A549 (cell line): ENCODE measurements around the gene ITGB2. TPM values are rescaled to one million over a fixed set of nuclear protein-coding genes. Genes with fewer than 3 reads are reported as not detected.

Experiments used
- ATAC-seq, 2 experiments: fragments of 200-7000 bp in 1 of 2; fragments of >200 bp in 1 of 2; cut with Nextera tagmentation in 1 of 2; cut with Tn5 transposase in 1 of 2; 3 replicates each; pipeline versions ENCODE4 v1.8.0 to v1.9.1; 2018 to 2020; ENCODE audit warnings: mild to moderate bottlenecking in 1 of 2, moderate library complexity in 1 of 2
- CTCF ChIA-PET: fragments of 300-600 bp; sonication (Branson Sonifier 250); formaldehyde crosslinking; extraction: SDS; loops from one replicate; lab custom pipeline; 2021; ENCODE audit warnings: antibody characterized with exemption, inconsistent platforms; lab: Yijun Ruan, JAX
- POLR2A ChIA-PET: fragments of 350-600 bp; formaldehyde crosslinking; extraction: SDS; loops from one replicate; lab custom pipeline; 2021; ENCODE audit warnings: antibody characterized with exemption, inconsistent platforms; lab: Yijun Ruan, JAX
- DNase-seq, 2 experiments: peaks; one replicate each; pipeline versions ENCODE4 v3.0.0 to v3.0.0-alpha.2; 2011 to 2016; ENCODE audit warnings: low read depth in 1 of 2, low spot score in 1 of 2
- FAIRE-seq: peaks from 2 replicates; lab custom pipeline; 2011; peaks lifted over from hg19 to GRCh38; lab: Jason Lieb, UNC
- H3K27ac ChIP-seq, 2 experiments: fragments of >200 bp; sonication (Bioruptor Twin); formaldehyde crosslinking; 3 replicates each; pipeline ENCODE4 v1.5.1; 2016 to 2017
- H3K4me1 ChIP-seq: fragments of >200 bp; sonication (Bioruptor Twin); formaldehyde crosslinking; 3 replicates; pipeline ENCODE4 v1.6.1; 2016
- H3K4me2 ChIP-seq: fragments of >200 bp; sonication (Bioruptor Twin); formaldehyde crosslinking; 3 replicates; pipeline ENCODE4 v1.6.1; 2016
- H3K4me3 ChIP-seq: fragments of >200 bp; sonication (Bioruptor Twin); formaldehyde crosslinking; 3 replicates; pipeline ENCODE4 v1.5.1; 2016
- H3K9me3 ChIP-seq: fragments of >200 bp; sonication (Bioruptor Twin); formaldehyde crosslinking; 3 replicates; pipeline ENCODE4 v1.6.1; 2016
- CBX2 ChIP-seq: fragments of 200-600 bp; sonication (generic); IDR thresholded peaks from 2 replicates; pipeline ENCODE4 v1.6.1; 2016; ENCODE audit warnings: low read depth, mild to moderate bottlenecking, borderline replicate concordance
- CBX8 ChIP-seq: fragments of 200-600 bp; sonication (generic); IDR thresholded peaks from 2 replicates; pipeline ENCODE4 v1.6.1; 2016
- CEBPB ChIP-seq, 2 experiments: fragments of >200 bp in 1 of 2; sonication (Bioruptor Twin) in 1 of 2; formaldehyde crosslinking in 1 of 2; IDR thresholded peaks; 2 replicates each; pipeline ENCODE4 v1.6.1; 2012 to 2016
- EHMT2 ChIP-seq: fragments of 200-600 bp; sonication (generic); IDR thresholded peaks from 2 replicates; pipeline ENCODE4 v1.6.1; 2016; ENCODE audit warnings: antibody characterized with exemption, low read depth, mild to moderate bottlenecking, moderate library complexity
- FOSB ChIP-seq: fragments of 250-450 bp; sonication (Bioruptor Pico); IDR thresholded peaks from 2 replicates; pipeline ENCODE4 v1.5.0; 2020; ENCODE audit warnings: mild to moderate bottlenecking, moderate library complexity
- FOSL2 ChIP-seq, 2 experiments: fragments of 450-650 bp in 1 of 2; fragments of >200 bp in 1 of 2; sonication (Bioruptor Twin) in 1 of 2; formaldehyde crosslinking; IDR thresholded peaks; 2 replicates each; pipeline versions ENCODE4 v1.5.0 to v1.6.1; 2016 to 2020; ENCODE audit warnings: mild to moderate bottlenecking in 1 of 2, moderate library complexity in 1 of 2
- HEYL ChIP-seq: fragments of 250-450 bp; sonication (Bioruptor Pico); IDR thresholded peaks from 2 replicates; pipeline ENCODE4 v1.8.0; 2021; ENCODE audit warnings: mild to moderate bottlenecking, moderate library complexity
- HOXB5 ChIP-seq: fragments of 250-450 bp; sonication (Bioruptor Pico); IDR thresholded peaks from 2 replicates; pipeline ENCODE4 v1.5.0; 2020; ENCODE audit warnings: mild to moderate bottlenecking, moderate library complexity
- KDM1A ChIP-seq: fragments of 200-600 bp; sonication (generic); IDR thresholded peaks from 2 replicates; pipeline ENCODE4 v1.6.1; 2016; ENCODE audit warnings: low read depth, mild to moderate bottlenecking
- NFE2L2 ChIP-seq: fragments of 150-350 bp; conservative IDR thresholded peaks from 2 replicates; pipeline ENCODE4 v1.6.1; 2014; ENCODE audit warnings: low read length
- NR3C1 ChIP-seq: fragments of >200 bp; sonication (Bioruptor Twin); formaldehyde crosslinking; IDR thresholded peaks from 3 replicates; pipeline ENCODE4 v1.6.1; 2017
- POLR2A ChIP-seq: IDR thresholded peaks from 2 replicates; pipeline ENCODE4 v1.6.1; 2012; ENCODE audit warnings: mild to moderate bottlenecking, low read length
- RARB ChIP-seq: fragments of 250-450 bp; sonication (Bioruptor Pico); IDR thresholded peaks from 2 replicates; pipeline ENCODE4 v1.8.0; 2021; ENCODE audit warnings: mild to moderate bottlenecking, moderate library complexity
- RFX5 ChIP-seq: fragments of 450-650 bp; IDR thresholded peaks from 2 replicates; pipeline ENCODE4 v1.7.1; 2014; ENCODE audit warnings: antibody characterized with exemption, mild to moderate bottlenecking, moderate library complexity
- SREBF2 ChIP-seq: fragments of 450-650 bp; IDR thresholded peaks from 2 replicates; pipeline ENCODE4 v1.6.1; 2014; ENCODE audit warnings: mild to moderate bottlenecking, moderate library complexity
- TFCP2L1 ChIP-seq: fragments of 250-450 bp; sonication (Bioruptor Pico); IDR thresholded peaks from 2 replicates; pipeline ENCODE4 v1.5.0; 2021; ENCODE audit warnings: mild to moderate bottlenecking
- ZC3H11A ChIP-seq: fragments of 450-650 bp; IDR thresholded peaks from 2 replicates; pipeline ENCODE4 v1.6.1; 2014; ENCODE audit warnings: antibody characterized with exemption, mild to moderate bottlenecking
- WGBS: methylation state at CpG from one replicate; pipeline ENCODE4 v1.1.6; 2017; ENCODE audit errors: missing lambda C conversion rate; 5-methylcytosine and 5-hydroxymethylcytosine counted together
- polyA plus RNA-seq, 4 experiments: library from polyadenylated mRNA; depleted of rRNA in 3 of 4; stranded (reverse); fragments of >200 nt; fragmentation: RNase III in 1 of 4; extraction: RNeasy Plus Mini Kit Qiagen cat#74134 plus additional on column Dnase treatment in 1 of 4; gene quantifications; 2 replicates in 3 of 4; 3 replicates in 1 of 4; pipeline ENCODE4 v1.2.3, GENCODE V29; 2011 to 2017
- TF ChIP-seq, protein P1 (sequence below): fragments of 250-450 bp; sonication (Bioruptor Pico); IDR thresholded peaks from 2 replicates; pipeline ENCODE4 v1.5.0; 2020; ENCODE audit warnings: low read depth, mild to moderate bottlenecking, moderate library complexity
- TF ChIP-seq, protein P2 (sequence below): IDR thresholded peaks from 2 replicates; pipeline ENCODE4 v1.6.1; 2012; ENCODE audit warnings: low read depth, borderline replicate concordance
- TF ChIP-seq, protein P3 (sequence below): fragments of >200 bp; sonication (Bioruptor Twin); formaldehyde crosslinking; IDR thresholded peaks from 3 replicates; pipeline ENCODE4 v1.5.1; 2016
- TF ChIP-seq, protein P4 (sequence below): fragments of 450-650 bp; IDR thresholded peaks from 2 replicates; pipeline ENCODE4 v1.6.1; 2014; ENCODE audit warnings: antibody characterized with exemption
- TF ChIP-seq, protein P5 (sequence below): IDR thresholded peaks from 2 replicates; pipeline ENCODE4 v1.6.1; 2012

The ITGB2 gene
- polyA plus RNA-seq, 2 of the 4 experiments (the other 2 are of a cell fraction), result 0.46 to 0.59 TPM

DNA sequence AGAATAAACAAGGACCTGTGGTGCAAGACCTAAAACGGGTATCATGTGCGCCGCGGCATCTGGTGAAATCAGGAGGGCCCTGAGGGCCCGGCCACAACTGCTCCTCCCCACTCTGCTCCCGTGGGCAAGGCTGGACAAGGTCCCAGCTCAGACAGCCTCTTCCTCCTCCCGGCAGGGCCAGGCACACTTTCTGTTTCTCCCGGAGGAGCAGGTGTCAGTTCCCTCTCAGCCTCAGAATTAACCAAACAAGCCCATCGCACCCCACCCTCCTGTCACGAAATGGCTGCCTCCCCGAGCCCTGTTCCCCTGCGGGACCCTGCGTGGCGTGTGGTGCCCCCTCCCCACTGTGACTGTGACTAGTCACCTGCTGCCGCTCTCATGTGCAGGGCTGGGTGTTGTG is 62.4 kb downstream of the ITGB2 start (continued):
- TF ChIP-seq FOSL2 (IDR thresholded peaks at IDR 0.05) (no peak), FOSL2 (CRISPR knock-in tag; IDR thresholded peaks at IDR 0.05) (no peak), HOXB5 (no peak), RARB (CRISPR knock-in tag) (no peak), SREBF2 (no peak), TFCP2L1 (CRISPR knock-in tag) (no peak), CBX2 (no peak), HEYL (CRISPR knock-in tag) (no peak)
- TF ChIP-seq, protein P1, sequence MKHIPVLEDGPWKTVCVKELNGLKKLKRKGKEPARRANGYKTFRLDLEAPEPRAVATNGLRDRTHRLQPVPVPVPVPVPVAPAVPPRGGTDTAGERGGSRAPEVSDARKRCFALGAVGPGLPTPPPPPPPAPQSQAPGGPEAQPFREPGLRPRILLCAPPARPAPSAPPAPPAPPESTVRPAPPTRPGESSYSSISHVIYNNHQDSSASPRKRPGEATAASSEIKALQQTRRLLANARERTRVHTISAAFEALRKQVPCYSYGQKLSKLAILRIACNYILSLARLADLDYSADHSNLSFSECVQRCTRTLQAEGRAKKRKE (CRISPR knock-in tag), result no peak
- TF ChIP-seq, all 56 proteins: peak for 0

DNA sequence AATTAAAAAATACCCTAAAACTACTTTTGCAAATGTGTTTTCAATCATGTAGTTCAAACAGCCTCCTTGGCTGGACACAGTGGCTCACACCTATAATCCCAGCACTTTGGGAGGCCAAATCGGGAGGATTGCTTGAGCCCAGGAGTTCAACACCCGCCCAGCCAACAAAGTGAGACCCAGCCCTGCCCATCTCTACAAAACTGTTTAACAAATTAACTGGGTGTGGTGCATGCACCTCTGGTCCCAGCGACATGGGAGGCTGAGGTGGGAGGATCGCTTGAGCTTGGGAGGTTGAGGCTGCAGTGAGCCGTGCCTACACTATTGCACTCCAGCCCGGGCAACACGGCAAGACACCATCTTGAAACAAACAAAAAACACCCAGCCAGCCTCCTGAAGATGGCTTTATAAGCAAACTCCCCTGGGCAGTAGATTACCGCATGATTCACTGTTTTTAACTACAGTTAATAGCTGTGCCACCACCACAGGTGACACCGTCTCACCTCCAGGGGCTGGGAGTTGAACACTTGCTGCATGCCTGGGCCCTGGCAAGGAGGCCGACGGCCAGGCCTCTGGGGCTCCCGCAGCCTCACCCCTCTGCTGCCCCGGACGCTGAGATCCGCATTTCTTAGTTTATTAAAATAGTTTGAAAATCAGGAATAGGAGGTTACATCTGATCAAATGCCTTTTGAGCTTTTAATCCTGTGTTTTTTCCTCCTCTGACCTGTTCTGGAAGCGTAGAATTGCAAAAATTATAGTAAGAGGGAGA is 63.4 kb downstream of the ITGB2 start:
- 91% methylated on average over 15 of the region's 16 CpGs for WGBS
- FAIRE-seq (no peak), DNase-seq (no peak), ATAC-seq (no peak)
- POLR2A ChIA-PET, result no interaction called here
- TF ChIP-seq ZC3H11A (no peak), FOSB (CRISPR knock-in tag) (no peak), RFX5 (no peak), POLR2A (no peak), EHMT2 (no peak), CEBPB (IDR thresholded peaks at IDR 0.05) (no peak), CBX2 (no peak)
- no peaks in the 10 kb centered on the region for H3K9me3 ChIP-seq
- no peaks in the 10 kb centered on the region for H3K4me1 ChIP-seq
- CTCF ChIA-PET, result interaction anchor here (1.2 to 1.4 kb wide), 2 partner anchors 11 to 56 kb away, joined by 3 read pairs; no protein-coding TSS in a partner anchor
- H3K4me3 ChIP-seq, result no peak overlapping the region
- H3K4me2 ChIP-seq, result no peak overlapping the region
- no peak overlapping the region for H3K27ac ChIP-seq

DNA sequence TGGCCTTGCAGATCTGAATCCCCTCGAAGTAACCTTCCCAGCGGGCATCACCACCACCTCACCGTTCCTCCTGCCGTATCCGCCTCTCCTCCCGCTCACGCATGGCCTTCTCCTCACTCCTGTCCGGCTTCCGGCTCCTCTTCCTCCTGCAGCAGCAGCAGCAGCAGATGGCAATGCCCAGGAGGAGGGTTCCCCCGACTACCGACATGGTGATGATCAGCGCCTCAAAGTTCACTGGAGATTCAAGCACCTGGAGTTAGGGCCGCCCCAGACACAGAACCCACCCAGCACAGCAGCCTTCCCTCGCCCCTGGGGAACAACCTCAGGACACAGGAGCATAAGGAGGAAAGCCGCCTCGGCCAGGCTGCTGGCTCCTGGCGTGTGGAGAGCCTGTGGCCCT is 64.6 kb downstream of the ITGB2 start:
- TF ChIP-seq, protein P2, sequence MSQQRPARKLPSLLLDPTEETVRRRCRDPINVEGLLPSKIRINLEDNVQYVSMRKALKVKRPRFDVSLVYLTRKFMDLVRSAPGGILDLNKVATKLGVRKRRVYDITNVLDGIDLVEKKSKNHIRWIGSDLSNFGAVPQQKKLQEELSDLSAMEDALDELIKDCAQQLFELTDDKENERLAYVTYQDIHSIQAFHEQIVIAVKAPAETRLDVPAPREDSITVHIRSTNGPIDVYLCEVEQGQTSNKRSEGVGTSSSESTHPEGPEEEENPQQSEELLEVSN, result no peak
- TF ChIP-seq EHMT2 (no peak), POLR2A (no peak), KDM1A (no peak), NR3C1 (no peak), NFE2L2 (no peak), CBX8 (no peak)
- TF ChIP-seq, protein P3, sequence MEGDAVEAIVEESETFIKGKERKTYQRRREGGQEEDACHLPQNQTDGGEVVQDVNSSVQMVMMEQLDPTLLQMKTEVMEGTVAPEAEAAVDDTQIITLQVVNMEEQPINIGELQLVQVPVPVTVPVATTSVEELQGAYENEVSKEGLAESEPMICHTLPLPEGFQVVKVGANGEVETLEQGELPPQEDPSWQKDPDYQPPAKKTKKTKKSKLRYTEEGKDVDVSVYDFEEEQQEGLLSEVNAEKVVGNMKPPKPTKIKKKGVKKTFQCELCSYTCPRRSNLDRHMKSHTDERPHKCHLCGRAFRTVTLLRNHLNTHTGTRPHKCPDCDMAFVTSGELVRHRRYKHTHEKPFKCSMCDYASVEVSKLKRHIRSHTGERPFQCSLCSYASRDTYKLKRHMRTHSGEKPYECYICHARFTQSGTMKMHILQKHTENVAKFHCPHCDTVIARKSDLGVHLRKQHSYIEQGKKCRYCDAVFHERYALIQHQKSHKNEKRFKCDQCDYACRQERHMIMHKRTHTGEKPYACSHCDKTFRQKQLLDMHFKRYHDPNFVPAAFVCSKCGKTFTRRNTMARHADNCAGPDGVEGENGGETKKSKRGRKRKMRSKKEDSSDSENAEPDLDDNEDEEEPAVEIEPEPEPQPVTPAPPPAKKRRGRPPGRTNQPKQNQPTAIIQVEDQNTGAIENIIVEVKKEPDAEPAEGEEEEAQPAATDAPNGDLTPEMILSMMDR, result no peak
- TF ChIP-seq, protein P4, sequence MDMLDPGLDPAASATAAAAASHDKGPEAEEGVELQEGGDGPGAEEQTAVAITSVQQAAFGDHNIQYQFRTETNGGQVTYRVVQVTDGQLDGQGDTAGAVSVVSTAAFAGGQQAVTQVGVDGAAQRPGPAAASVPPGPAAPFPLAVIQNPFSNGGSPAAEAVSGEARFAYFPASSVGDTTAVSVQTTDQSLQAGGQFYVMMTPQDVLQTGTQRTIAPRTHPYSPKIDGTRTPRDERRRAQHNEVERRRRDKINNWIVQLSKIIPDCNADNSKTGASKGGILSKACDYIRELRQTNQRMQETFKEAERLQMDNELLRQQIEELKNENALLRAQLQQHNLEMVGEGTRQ, result no peak
- TF ChIP-seq, protein P5, sequence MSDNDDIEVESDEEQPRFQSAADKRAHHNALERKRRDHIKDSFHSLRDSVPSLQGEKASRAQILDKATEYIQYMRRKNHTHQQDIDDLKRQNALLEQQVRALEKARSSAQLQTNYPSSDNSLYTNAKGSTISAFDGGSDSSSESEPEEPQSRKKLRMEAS, result no peak
- DNase-seq, result no peak
- Histone ChIP-seq H3K4me1 (no peaks in the 10 kb centered on the region), H3K27ac (no peak overlapping the region), H3K4me2 (no peak overlapping the region), H3K9me3 (no peaks in the 10 kb centered on the region), H3K4me3 (no peak overlapping the region)
- ChIA-PET CTCF (no interaction called here), POLR2A (no interaction called here)
- whole genome bisulfite sequencing, result 96% methylated on average over 17 of the region's 17 CpGs
- FAIRE-seq, result no peak
- ATAC-seq, result no peak
